ENCODE measurements around the gene AMPD3. TPM values are rescaled to one million over a fixed set of nuclear protein-coding genes. Genes with fewer than 3 reads are reported as not detected.

AMPD3 gene
- total and polyA plus RNA-seq, 2 donors (not counting 3 experiments of a cell fraction or from before 2014, with no cell fraction given): 1.4 to 2.5 TPM

DNA sequence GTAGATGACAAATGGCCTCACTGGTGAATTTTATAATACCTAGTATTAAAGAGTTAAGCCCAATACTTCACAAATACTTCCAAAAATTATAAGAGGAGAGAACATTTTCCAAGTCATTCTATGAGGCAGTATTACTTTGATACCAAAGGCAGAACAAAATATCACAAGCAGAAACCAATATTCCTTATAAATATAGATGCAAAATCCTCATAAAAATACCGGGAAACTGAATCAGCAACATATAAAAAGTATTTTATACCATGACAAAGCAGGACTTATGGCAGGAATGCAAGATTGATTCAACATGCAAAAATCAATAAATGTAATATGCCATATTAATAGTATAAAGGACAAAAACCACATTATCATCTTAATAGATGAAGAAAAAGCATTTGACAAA is 22.1 kb upstream of the AMPD3 start:
- no peak for TF ChIP-seq EZH2 (IDR thresholded peaks at IDR 0.05; ENCODE audit: borderline replicate concordance, low read depth, low read length, severe bottlenecking)
- no peak for TF ChIP-seq FOS (IDR thresholded peaks at IDR 0.05; ENCODE audit: borderline replicate concordance, insufficient read depth, low read length)
- no peak for TF ChIP-seq GATA2 (IDR thresholded peaks at IDR 0.05; ENCODE audit: insufficient read depth, insufficient read length, low read depth, low read length)
- TF ChIP-seq, protein P1, sequence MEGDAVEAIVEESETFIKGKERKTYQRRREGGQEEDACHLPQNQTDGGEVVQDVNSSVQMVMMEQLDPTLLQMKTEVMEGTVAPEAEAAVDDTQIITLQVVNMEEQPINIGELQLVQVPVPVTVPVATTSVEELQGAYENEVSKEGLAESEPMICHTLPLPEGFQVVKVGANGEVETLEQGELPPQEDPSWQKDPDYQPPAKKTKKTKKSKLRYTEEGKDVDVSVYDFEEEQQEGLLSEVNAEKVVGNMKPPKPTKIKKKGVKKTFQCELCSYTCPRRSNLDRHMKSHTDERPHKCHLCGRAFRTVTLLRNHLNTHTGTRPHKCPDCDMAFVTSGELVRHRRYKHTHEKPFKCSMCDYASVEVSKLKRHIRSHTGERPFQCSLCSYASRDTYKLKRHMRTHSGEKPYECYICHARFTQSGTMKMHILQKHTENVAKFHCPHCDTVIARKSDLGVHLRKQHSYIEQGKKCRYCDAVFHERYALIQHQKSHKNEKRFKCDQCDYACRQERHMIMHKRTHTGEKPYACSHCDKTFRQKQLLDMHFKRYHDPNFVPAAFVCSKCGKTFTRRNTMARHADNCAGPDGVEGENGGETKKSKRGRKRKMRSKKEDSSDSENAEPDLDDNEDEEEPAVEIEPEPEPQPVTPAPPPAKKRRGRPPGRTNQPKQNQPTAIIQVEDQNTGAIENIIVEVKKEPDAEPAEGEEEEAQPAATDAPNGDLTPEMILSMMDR (IDR thresholded peaks at IDR 0.05; ENCODE audit: extremely low read depth in 1 of 2, insufficient read depth in 1 of 2, low read depth in 1 of 2, low read length in 2 of 2): no peak
- TF ChIP-seq POLR2A (IDR thresholded peaks at IDR 0.05; ENCODE audit: low read depth, low read length): no peak
- Histone ChIP-seq H3K79me2 (ENCODE audit: control insufficient read depth, insufficient read depth, low read length) (no peaks in the 10 kb centered on the region), H3K4me2 (ENCODE audit: insufficient read depth, low read length) (no peak overlapping the region), H2AFZ (ENCODE audit: low read depth, low read length) (no peak overlapping the region), H3K27ac (ENCODE audit: insufficient read depth, low read depth, low read length) (no peak overlapping the region), H4K20me1 (replicated peaks; ENCODE audit: control insufficient read depth, extremely low read depth, insufficient read depth, low read length) (no peaks in the 10 kb centered on the region), H3K4me1 (ENCODE audit: control insufficient read depth, extremely low read depth, insufficient read depth, low read length) (no peaks in the 10 kb centered on the region), H3K9me1 (replicated peaks; ENCODE audit: control insufficient read depth, extremely low read depth, insufficient read depth, low read length) (no peaks in the 10 kb centered on the region), H3K36me3 (ENCODE audit: control insufficient read depth in 2 of 2, extremely low read depth in 1 of 2, insufficient read depth in 2 of 2, low read length in 2 of 2) (no peaks in the 10 kb centered on the region), H3K9ac (replicated peaks; ENCODE audit: extremely low read depth, insufficient read depth, low read length) (no peak overlapping the region), H3K4me3 (replicated peaks in 1 of 3; ENCODE audit: insufficient read depth in 1 of 3, low read depth in 1 of 3, low read length in 3 of 3) (no peak overlapping the region), H3K27me3 (ENCODE audit: control insufficient read depth in 2 of 2, insufficient read depth in 2 of 2, low read length in 2 of 2) (peaks cover 2% of the 10 kb centered on the region in 2 experiments), H3K9me3 (replicated peaks; ENCODE audit: control insufficient read depth, insufficient read depth, low read length) (no peaks in the 10 kb centered on the region)
- FAIRE-seq (no peak), DNase-seq (ENCODE audit: low read depth, low spot score) (no peak)
- ChIA-PET CTCF (no interaction called here), POLR2A (no interaction called here)
- intact Hi-C loops (cut with micrococcal nuclease): no loop called here
- no TSS peak for BruUV-seq (replicated peaks)
- dilution Hi-C loops (cut with MboI; ENCODE audit: extremely low pct_ligation_motif_present, low sequenced_read_pairs): no loop called here

DNA sequence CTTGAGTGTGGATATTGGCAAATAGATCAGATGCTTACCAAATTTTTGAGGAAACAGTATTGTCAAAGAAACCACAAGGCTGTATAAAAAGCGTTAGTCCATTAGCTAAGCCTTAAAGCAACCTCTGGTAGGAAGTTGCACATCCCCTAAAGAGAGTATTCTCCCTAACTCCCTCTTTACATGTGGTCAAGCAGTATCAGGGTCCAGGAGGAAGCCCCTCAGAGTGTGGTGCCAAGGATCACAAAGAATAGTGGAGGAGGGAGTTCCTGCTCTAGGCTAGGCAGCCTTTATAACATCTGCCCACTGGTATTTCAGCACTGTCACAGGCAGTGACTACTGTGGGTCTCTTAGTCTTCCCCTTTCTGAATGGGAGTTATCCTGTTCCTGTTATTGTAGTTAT is 18.8 kb upstream of the AMPD3 start:
- Histone ChIP-seq H3K9ac (replicated peaks; ENCODE audit: extremely low read depth, insufficient read depth, low read length) (no peak overlapping the region), H3K27me3 (ENCODE audit: control insufficient read depth in 2 of 2, insufficient read depth in 2 of 2, low read length in 2 of 2) (no peaks in the 10 kb centered on the region), H3K4me2 (ENCODE audit: insufficient read depth, low read length) (no peak overlapping the region), H3K4me1 (ENCODE audit: control insufficient read depth, extremely low read depth, insufficient read depth, low read length) (no peaks in the 10 kb centered on the region), H3K4me3 (replicated peaks in 1 of 3; ENCODE audit: insufficient read depth in 1 of 3, low read depth in 1 of 3, low read length in 3 of 3) (no peak overlapping the region), H3K27ac (ENCODE audit: insufficient read depth, low read depth, low read length) (no peak overlapping the region), H3K9me1 (replicated peaks; ENCODE audit: control insufficient read depth, extremely low read depth, insufficient read depth, low read length) (no peaks in the 10 kb centered on the region), H2AFZ (ENCODE audit: low read depth, low read length) (no peak overlapping the region), H3K9me3 (replicated peaks; ENCODE audit: control insufficient read depth, insufficient read depth, low read length) (no peaks in the 10 kb centered on the region), H3K36me3 (ENCODE audit: control insufficient read depth in 2 of 2, extremely low read depth in 1 of 2, insufficient read depth in 2 of 2, low read length in 2 of 2) (no peaks in the 10 kb centered on the region), H3K79me2 (ENCODE audit: control insufficient read depth, insufficient read depth, low read length) (no peaks in the 10 kb centered on the region), H4K20me1 (replicated peaks; ENCODE audit: control insufficient read depth, extremely low read depth, insufficient read depth, low read length) (no peaks in the 10 kb centered on the region)
- ChIA-PET POLR2A (no interaction called here), CTCF (interaction anchor here (1.0 to 1.4 kb wide), 2 partner anchors 10 to 30 kb away, joined by 3 to 5 read pairs; no protein-coding TSS in a partner anchor)
- BruUV-seq (replicated peaks): no TSS peak
- TF ChIP-seq, protein P1 (IDR thresholded peaks at IDR 0.05; ENCODE audit: extremely low read depth in 1 of 2, insufficient read depth in 1 of 2, low read depth in 1 of 2, low read length in 2 of 2): no peak
- TF ChIP-seq FOS (IDR thresholded peaks at IDR 0.05; ENCODE audit: borderline replicate concordance, insufficient read depth, low read length) (no peak), GATA2 (IDR thresholded peaks at IDR 0.05; ENCODE audit: insufficient read depth, insufficient read length, low read depth, low read length) (no peak), POLR2AphosphoS5 (IDR thresholded peaks at IDR 0.05; ENCODE audit: insufficient read depth, low read depth, low read length) (no peak), EZH2 (IDR thresholded peaks at IDR 0.05; ENCODE audit: borderline replicate concordance, low read depth, low read length, severe bottlenecking) (no peak)
- TF ChIP-seq, protein P2, sequence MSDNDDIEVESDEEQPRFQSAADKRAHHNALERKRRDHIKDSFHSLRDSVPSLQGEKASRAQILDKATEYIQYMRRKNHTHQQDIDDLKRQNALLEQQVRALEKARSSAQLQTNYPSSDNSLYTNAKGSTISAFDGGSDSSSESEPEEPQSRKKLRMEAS (IDR thresholded peaks at IDR 0.05; ENCODE audit: insufficient read depth, insufficient read length): no peak
- intact Hi-C loops (cut with micrococcal nuclease) (no loop called here), dilution Hi-C loops (cut with MboI; ENCODE audit: extremely low pct_ligation_motif_present, low sequenced_read_pairs) (no loop called here)
- FAIRE-seq: no peak
- no peak for DNase-seq (ENCODE audit: low read depth, low spot score)

All from endothelial cell of umbilical vein (primary cell).